HL-60 (cell line): Measurements from ENCODE around the gene NHEJ1.

ENCODE experiments used
- DNase-seq, 2 experiments: peaks; one replicate each; pipeline ENCODE4 v3.0.0-alpha.2; 2010 to 2020; ENCODE audit warnings: low read depth in 1 of 2, low spot score in 1 of 2
- H3K27ac ChIP-seq: fragments of 250-450 bp; sonication (Bioruptor Pico); replicated peaks from 2 replicates; pipeline ENCODE4 v1.5.1; 2020; ENCODE audit warnings: mild to moderate bottlenecking, moderate library complexity
- H3K27me3 ChIP-seq: fragments of 250-450 bp; sonication (Bioruptor Pico); 2 replicates; pipeline ENCODE4 v1.5.1; 2021; ENCODE audit warnings: mild to moderate bottlenecking, moderate library complexity; ENCODE audit not compliant: insufficient read depth, poor library complexity, severe bottlenecking
- H3K4me3 ChIP-seq: replicated peaks from 2 replicates; pipeline ENCODE4 v1.5.1; 2011; ENCODE audit warnings: mild to moderate bottlenecking, control low read depth, low read length; ENCODE audit not compliant: insufficient read depth
- CTCF ChIP-seq: IDR thresholded peaks from one replicate; pipeline ENCODE4 v1.5.1; 2011; ENCODE audit warnings: low read length, control low read depth, inconsistent platforms; ENCODE audit not compliant: insufficient read depth
- GABPA ChIP-seq: IDR thresholded peaks from 2 replicates; pipeline ENCODE4 v1.6.1; 2012; ENCODE audit warnings: low read depth
- POLR2AphosphoS5 ChIP-seq: IDR thresholded peaks from 2 replicates; pipeline ENCODE4 v1.6.1; 2012; ENCODE audit warnings: low read depth
- REST ChIP-seq: IDR thresholded peaks from 2 replicates; pipeline ENCODE4 v1.6.1; 2012; ENCODE audit warnings: low read depth; ENCODE audit not compliant: insufficient replicate concordance
- SPI1 ChIP-seq: IDR thresholded peaks from 2 replicates; pipeline ENCODE4 v1.6.1; 2012; ENCODE audit warnings: low read depth, mild to moderate bottlenecking, borderline replicate concordance

Gene NHEJ1

DNA sequence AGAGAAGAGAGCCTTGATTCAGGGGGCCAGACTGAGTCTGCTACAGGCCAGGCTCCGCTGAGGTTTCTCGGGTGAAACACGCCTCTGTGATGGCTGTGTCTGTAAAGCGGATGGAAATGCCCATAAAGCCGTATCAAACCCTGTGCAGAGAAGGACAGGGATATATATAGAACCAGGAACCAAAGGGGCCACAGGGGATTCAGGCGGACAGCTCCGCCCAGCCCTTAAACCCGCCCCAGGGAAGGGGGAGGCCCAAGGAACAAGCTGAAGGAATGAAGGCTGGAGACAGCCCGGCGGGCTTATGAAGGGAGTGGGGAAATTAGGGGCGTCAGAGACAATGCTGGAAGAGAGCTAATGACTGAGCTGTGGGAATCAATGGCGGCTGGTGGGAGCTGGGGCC lies 42.1 kb downstream of the NHEJ1 start:
- no peak overlapping the region for H3K4me3 ChIP-seq
- H3K27ac ChIP-seq, result no peak overlapping the region
- TF ChIP-seq REST (no peak), CTCF (no peak), SPI1 (no peak), POLR2AphosphoS5 (no peak), GABPA (no peak)
- H3K27me3 ChIP-seq, result no peaks in the 10 kb centered on the region
- no peak for DNase-seq

- Histone ChIP-seq H3K27me3 (no peaks in the 10 kb centered on the region), H3K4me3 (no peak overlapping the region), H3K27ac (no peak overlapping the region)
- no peak for TF ChIP-seq REST
- no peak for TF ChIP-seq SPI1
- no peak for TF ChIP-seq GABPA
- DNase-seq, result no peak
Measured at GRCh38 chr2:219116776-219117646, 43.6 kb downstream of the NHEJ1 start.

- DNase-seq, result no peak
- TF ChIP-seq POLR2AphosphoS5 (no peak), SPI1 (no peak), GABPA (no peak), REST (no peak), CTCF (no peak)
- no peak overlapping the region for H3K4me3 ChIP-seq
- H3K27ac ChIP-seq, result no peak overlapping the region; the same call in 1 of the 2 replicates
- H3K27me3 ChIP-seq, result no peaks in the 10 kb centered on the region
Measured at GRCh38 chr2:219112651-219113338, 47.8 kb downstream of the NHEJ1 start.
